ENCODE results near the gene FRY. TPM values are rescaled to one million over a fixed set of nuclear protein-coding genes. Genes with fewer than 3 reads are reported as not detected.

FRY gene
- total RNA-seq, 1 donor from 2014 or later: 109 TPM

GRCh38 chr13:32016631-32017030 lies 14.9 kb upstream of the FRY start:
- no peak for DNase-seq (ENCODE audit: low spot score)

GRCh38 chr13:32017474-32017873 lies 14.1 kb upstream of the FRY start:
- DNase-seq (ENCODE audit: low spot score): no peak

- peak; percentile 55 for DNase-seq (ENCODE audit: low spot score)
These were observed 11.9 kb upstream of the FRY start for GRCh38 chr13:32019612-32020233.

GRCh38 chr13:32021785-32022184 lies 9.8 kb upstream of the FRY start:
- DNase-seq (ENCODE audit: low spot score): no peak

- DNase-seq (ENCODE audit: low spot score): no peak
These were observed 9.3 kb upstream of the FRY start for GRCh38 chr13:32022311-32022710.

GRCh38 chr13:32023096-32023495 lies 8.5 kb upstream of the FRY start:
- no peak for DNase-seq (ENCODE audit: low spot score)

GRCh38 chr13:32023698-32024097 lies 7.9 kb upstream of the FRY start:
- DNase-seq (ENCODE audit: low spot score): no peak

GRCh38 chr13:32024750-32025149 lies 6.8 kb upstream of the FRY start:
- DNase-seq (ENCODE audit: low spot score): no peak

- DNase-seq (ENCODE audit: low spot score): no peak
These were observed 5.8 kb upstream of the FRY start for GRCh38 chr13:32025730-32026129.

- DNase-seq (ENCODE audit: low spot score): no peak
These were observed 5.0 kb upstream of the FRY start for GRCh38 chr13:32026623-32027022.

- DNase-seq (ENCODE audit: low spot score): no peak
These were observed 2.9 kb upstream of the FRY start for GRCh38 chr13:32028711-32029110.

- DNase-seq (ENCODE audit: low spot score): no peak
These were observed 1.9 kb upstream of the FRY start for GRCh38 chr13:32029684-32030083.

GRCh38 chr13:32031815-32032370 lies 319 bp downstream of the FRY start:
- DNase-seq (ENCODE audit: low spot score): no peak

- no peak for DNase-seq (ENCODE audit: low spot score)
These were observed 1.2 kb downstream of the FRY start for GRCh38 chr13:32032759-32033158.

GRCh38 chr13:32033744-32034143 lies 2.2 kb downstream of the FRY start:
- no peak for DNase-seq (ENCODE audit: low spot score)

- no peak for DNase-seq (ENCODE audit: low spot score)
These were observed 4.1 kb downstream of the FRY start for GRCh38 chr13:32035716-32036115.

GRCh38 chr13:32036126-32036695 lies 4.6 kb downstream of the FRY start:
- DNase-seq (ENCODE audit: low spot score): no peak

- no peak for DNase-seq (ENCODE audit: low spot score)
These were observed 5.2 kb downstream of the FRY start for GRCh38 chr13:32036757-32037156.

- DNase-seq (ENCODE audit: low spot score): no peak
These were observed 5.9 kb downstream of the FRY start for GRCh38 chr13:32037471-32037870.

- DNase-seq (ENCODE audit: low spot score): no peak
These were observed 6.8 kb downstream of the FRY start for GRCh38 chr13:32038343-32038742.

- no peak for DNase-seq (ENCODE audit: low spot score)
These were observed 7.5 kb downstream of the FRY start for GRCh38 chr13:32039056-32039455.

GRCh38 chr13:32039528-32039927 lies 8.0 kb downstream of the FRY start:
- no peak for DNase-seq (ENCODE audit: low spot score)

- no peak for DNase-seq (ENCODE audit: low spot score)
These were observed 8.6 kb downstream of the FRY start for GRCh38 chr13:32040052-32040642.

Data from ureter (tissue), 1 donor.